K562 (cell line): ENCODE results near the gene RABGAP1L. TPM values are rescaled to one million over a fixed set of nuclear protein-coding genes. Genes with fewer than 3 reads are reported as not detected.

ENCODE experiments used
- ARHGAP35 ChIP-seq: fragments of 450-650 bp; IDR thresholded peaks from 2 replicates; pipeline ENCODE4 v1.6.1; 2018; ENCODE audit not compliant: partially characterized antibody
- ARID3A ChIP-seq: IDR thresholded peaks from 2 replicates; pipeline ENCODE4 v1.6.1; 2012; ENCODE audit warnings: low read depth, low read length, improper control_type of control experiment, borderline replicate concordance
- COPS2 ChIP-seq: fragments of 450-650 bp; conservative IDR thresholded peaks from 2 replicates; pipeline ENCODE4 v1.6.1; 2016; ENCODE audit warnings: mild to moderate bottlenecking, moderate library complexity
- CREB3L1 ChIP-seq: fragments of 450-650 bp; IDR thresholded peaks from 2 replicates; pipeline ENCODE4 v1.6.1; 2014; ENCODE audit warnings: low read depth, mild to moderate bottlenecking, moderate library complexity, borderline replicate concordance
- MNT ChIP-seq, 2 experiments: fragments of 450-650 bp; conservative IDR thresholded peaks; 2 replicates each; pipeline ENCODE4 v1.6.1; 2017; ENCODE audit warnings: mild to moderate bottlenecking in 2 of 2, moderate library complexity in 2 of 2
- SLC30A9 ChIP-seq: fragments of 250-450 bp; sonication (Bioruptor Pico); IDR thresholded peaks from 2 replicates; pipeline ENCODE4 v1.8.0; 2022; ENCODE audit warnings: mild to moderate bottlenecking, moderate library complexity
- ZBTB34 ChIP-seq: fragments of 250-450 bp; sonication (Bioruptor Pico); IDR thresholded peaks from 2 replicates; pipeline ENCODE4 v1.8.0; 2021; ENCODE audit warnings: mild to moderate bottlenecking, moderate library complexity
- ZKSCAN8 ChIP-seq: fragments of 200-800 bp; sonication (Bioruptor generic); IDR thresholded peaks from 2 replicates; pipeline ENCODE4 v1.6.1; 2016; ENCODE audit warnings: missing genetic modification characterization, missing compliant biosample characterization
- ZNF384 ChIP-seq: IDR thresholded peaks from 2 replicates; pipeline ENCODE4 v1.6.1; 2012; ENCODE audit warnings: low read depth, low read length, improper control_type of control experiment
- polyA plus RNA-seq, 8 experiments: library from polyadenylated mRNA; depleted of rRNA in 4 of 8; stranded (reverse) in 5 of 8; unstranded in 3 of 8; fragments of >200 nt; fragmentation: Nextera tagmentation in 2 of 8; fragmentation: Illumina TruSeq in 1 of 8; extraction: Ambion mirVana in 2 of 8; extraction: Trizol in 1 of 8; gene quantifications; 2 replicates each; pipeline versions ENCODE4 v1.2.1 to v1.2.3, GENCODE V29; 2011 to 2014; ENCODE audit warnings: inconsistent platforms in 1 of 8, missing spikeins in 1 of 8
- total RNA-seq, 7 experiments: library from RNA; depleted of rRNA in 6 of 7; stranded (reverse); fragments of >200 nt in 6 of 7; fragmentation: Illumina TruSeq in 2 of 7; extraction: Trizol in 2 of 7; gene quantifications; 2 replicates each; pipeline versions ENCODE4 v1.2.1 to v1.2.3, GENCODE V29; 2011 to 2021; ENCODE audit warnings: low replicate concordance in 1 of 7
- TF ChIP-seq, protein P1 (sequence below): fragments of 250-450 bp; sonication (Bioruptor Pico); IDR thresholded peaks from 2 replicates; pipeline ENCODE4 v1.4.0; 2020; ENCODE audit warnings: mild to moderate bottlenecking
- TF ChIP-seq, protein P2 (sequence below): sonication (generic); formaldehyde crosslinking; IDR thresholded peaks from 2 replicates; pipeline ENCODE4 v1.8.0; 2022; ENCODE audit warnings: mild to moderate bottlenecking, missing genetic modification reagents, borderline replicate concordance
- TF ChIP-seq, protein P3 (sequence below), 2 experiments: fragments of 450-650 bp in 1 of 2; sonication (generic) in 1 of 2; formaldehyde crosslinking; conservative IDR thresholded peaks; 2 replicates each; pipeline versions ENCODE4 v1.4.0 to v1.8.1; 2020 to 2022; ENCODE audit warnings: mild to moderate bottlenecking in 1 of 2, missing genetic modification reagents in 1 of 2

RABGAP1L gene
- total and polyA plus RNA-seq, 9 of the 15 experiments (the other 6 are each of a cell fraction or from before 2014, with no cell fraction given), result 16.5 to 44.9 (median 26.7) TPM

DNA sequence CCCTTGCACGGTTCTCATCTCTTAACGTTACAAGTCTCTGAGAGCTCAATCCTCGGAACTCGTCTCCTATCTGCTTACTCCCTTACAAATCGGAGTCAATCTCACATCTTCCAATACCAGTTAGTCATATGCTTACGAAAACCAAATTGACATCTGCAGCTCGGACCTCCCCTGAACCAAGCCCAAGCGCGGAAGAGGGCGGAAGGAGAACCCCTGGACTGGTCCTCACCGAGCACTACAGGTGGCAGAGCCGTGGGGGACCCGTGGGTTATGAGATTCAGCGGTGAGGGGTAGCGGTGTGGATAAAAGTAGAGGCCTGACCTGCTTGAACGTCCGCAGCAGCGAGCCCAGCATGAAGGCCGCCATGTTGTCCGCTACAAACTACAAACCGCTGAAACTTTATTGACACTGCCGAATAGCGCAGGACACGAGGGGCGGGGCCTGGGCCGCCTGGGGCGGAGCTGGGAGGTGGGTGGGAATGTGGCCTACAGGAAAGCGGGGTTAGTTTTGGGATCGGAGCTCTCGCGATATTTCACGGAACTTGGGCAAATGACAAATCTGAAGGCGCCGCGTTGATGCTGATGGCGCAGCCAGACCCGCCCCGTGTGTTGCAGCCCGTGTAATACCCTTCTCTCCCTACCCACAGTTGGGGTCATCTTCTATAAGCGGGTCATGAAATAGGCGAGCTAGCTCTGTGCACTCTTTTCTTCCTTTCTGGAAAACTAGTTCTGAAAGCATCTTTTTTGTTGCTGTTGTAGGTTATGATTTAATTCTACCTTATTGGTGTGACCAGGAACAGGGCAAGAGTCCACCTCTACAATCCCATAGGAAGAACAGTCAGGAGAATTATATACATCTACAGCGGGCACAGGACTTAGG is 864.0 kb downstream of the RABGAP1L start, which contains the start of gene MRPS14 (continued):
- TF ChIP-seq SLC30A9, result no peak
- TF ChIP-seq MNT (conservative IDR thresholded peaks at IDR 0.05), result peak; percentile 86 to 93
- TF ChIP-seq, protein P1, sequence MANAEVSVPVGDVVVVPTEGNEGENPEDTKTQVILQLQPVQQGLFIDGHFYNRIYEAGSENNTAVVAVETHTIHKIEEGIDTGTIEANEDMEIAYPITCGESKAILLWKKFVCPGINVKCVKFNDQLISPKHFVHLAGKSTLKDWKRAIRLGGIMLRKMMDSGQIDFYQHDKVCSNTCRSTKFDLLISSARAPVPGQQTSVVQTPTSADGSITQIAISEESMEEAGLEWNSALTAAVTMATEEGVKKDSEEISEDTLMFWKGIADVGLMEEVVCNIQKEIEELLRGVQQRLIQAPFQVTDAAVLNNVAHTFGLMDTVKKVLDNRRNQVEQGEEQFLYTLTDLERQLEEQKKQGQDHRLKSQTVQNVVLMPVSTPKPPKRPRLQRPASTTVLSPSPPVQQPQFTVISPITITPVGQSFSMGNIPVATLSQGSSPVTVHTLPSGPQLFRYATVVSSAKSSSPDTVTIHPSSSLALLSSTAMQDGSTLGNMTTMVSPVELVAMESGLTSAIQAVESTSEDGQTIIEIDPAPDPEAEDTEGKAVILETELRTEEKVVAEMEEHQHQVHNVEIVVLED (CRISPR knock-in tag), result 0 out of 2 replicates have a peak, but pooled peaks have one; percentile 26
- no peak for TF ChIP-seq ZKSCAN8
- peak; percentile 91 for TF ChIP-seq ARHGAP35
- peak; percentile 40; the same call in 1 of the 2 replicates for TF ChIP-seq ARID3A
- TF ChIP-seq, protein P2, sequence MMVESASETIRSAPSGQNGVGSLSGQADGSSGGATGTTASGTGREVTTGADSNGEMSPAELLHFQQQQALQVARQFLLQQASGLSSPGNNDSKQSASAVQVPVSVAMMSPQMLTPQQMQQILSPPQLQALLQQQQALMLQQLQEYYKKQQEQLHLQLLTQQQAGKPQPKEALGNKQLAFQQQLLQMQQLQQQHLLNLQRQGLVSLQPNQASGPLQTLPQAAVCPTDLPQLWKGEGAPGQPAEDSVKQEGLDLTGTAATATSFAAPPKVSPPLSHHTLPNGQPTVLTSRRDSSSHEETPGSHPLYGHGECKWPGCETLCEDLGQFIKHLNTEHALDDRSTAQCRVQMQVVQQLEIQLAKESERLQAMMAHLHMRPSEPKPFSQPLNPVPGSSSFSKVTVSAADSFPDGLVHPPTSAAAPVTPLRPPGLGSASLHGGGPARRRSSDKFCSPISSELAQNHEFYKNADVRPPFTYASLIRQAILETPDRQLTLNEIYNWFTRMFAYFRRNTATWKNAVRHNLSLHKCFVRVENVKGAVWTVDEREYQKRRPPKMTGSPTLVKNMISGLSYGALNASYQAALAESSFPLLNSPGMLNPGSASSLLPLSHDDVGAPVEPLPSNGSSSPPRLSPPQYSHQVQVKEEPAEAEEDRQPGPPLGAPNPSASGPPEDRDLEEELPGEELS (CRISPR knock-in tag), result no peak
- TF ChIP-seq ZNF384, result peak; percentile 85
- peak; percentile 72; the same call in 1 of the 2 replicates for TF ChIP-seq CREB3L1
- no peak for TF ChIP-seq COPS2
- no peak for TF ChIP-seq ZBTB34 (CRISPR knock-in tag)
- TF ChIP-seq, protein P3, sequence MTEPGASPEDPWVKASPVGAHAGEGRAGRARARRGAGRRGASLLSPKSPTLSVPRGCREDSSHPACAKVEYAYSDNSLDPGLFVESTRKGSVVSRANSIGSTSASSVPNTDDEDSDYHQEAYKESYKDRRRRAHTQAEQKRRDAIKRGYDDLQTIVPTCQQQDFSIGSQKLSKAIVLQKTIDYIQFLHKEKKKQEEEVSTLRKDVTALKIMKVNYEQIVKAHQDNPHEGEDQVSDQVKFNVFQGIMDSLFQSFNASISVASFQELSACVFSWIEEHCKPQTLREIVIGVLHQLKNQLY (CRISPR knock-in tag; conservative IDR thresholded peaks at IDR 0.05), result no peak
